ENCODE measurements around the gene ANO6. TPM values are rescaled to one million over a fixed set of nuclear protein-coding genes. Genes with fewer than 3 reads are reported as not detected.

Gene ANO6
- 10 to 100 TPM; 38.9 to 55.9 TPM for total RNA-seq

GRCh38 chr12:45215419-45216229 is at the start of gene ANO6:
ANO6 (plus strand) TSS chr12:45216095; CDS start chr12:45216322, 227 bp downstream.

Small RNA genes within 50 kb of the gene (small RNA-seq; reads per million reads assigned to genes)
- 0 reads per million in 2 donors for gene AC009248.2

Other genes with a start within 250 kb of the ANO6 start
- gene DBX2, start 165.0 kb upstream of the ANO6 start, total RNA-seq: not detected